Fibroblast of lung (primary cell): ENCODE results near the gene SYNJ2. TPM values are rescaled to one million over a fixed set of nuclear protein-coding genes. Genes with fewer than 3 reads are reported as not detected.

Source experiments
- DNase-seq, 2 donors: peaks; one replicate each; pipeline versions ENCODE4 v3.0.0 to v3.0.0-alpha.2; 2010; ENCODE audit warnings: low read depth in 2 of 2
- H2AFZ ChIP-seq: 2 replicates; pipeline ENCODE4 v1.5.1; 2012; ENCODE audit warnings: low read length, control low read depth, inconsistent platforms
- H3K27ac ChIP-seq: 2 replicates; pipeline ENCODE4 v1.5.1; 2011; ENCODE audit warnings: low read length, control low read depth; ENCODE audit not compliant: insufficient read depth
- H3K27me3 ChIP-seq: 2 replicates; pipeline ENCODE4 v1.5.1; 2011; ENCODE audit warnings: mild to moderate bottlenecking, low read length; ENCODE audit not compliant: control insufficient read depth, insufficient read depth
- H3K36me3 ChIP-seq: 2 replicates; pipeline ENCODE4 v1.5.1; 2011; ENCODE audit warnings: low read length; ENCODE audit not compliant: control insufficient read depth, insufficient read depth
- H3K4me1 ChIP-seq: 2 replicates; pipeline ENCODE4 v1.5.1; 2011; ENCODE audit warnings: low read length; ENCODE audit not compliant: control insufficient read depth, insufficient read depth; ENCODE audit errors: extremely low read depth
- H3K4me2 ChIP-seq: 2 replicates; pipeline ENCODE4 v1.5.1; 2011; ENCODE audit warnings: low read length, control low read depth; ENCODE audit not compliant: insufficient read depth; ENCODE audit errors: extremely low read depth
- H3K4me3 ChIP-seq, 4 experiments: fragments of 200-600 bp in 1 of 4; sonication (generic) in 1 of 4; replicated peaks in 1 of 4; 2 replicates each; pipeline ENCODE4 v1.5.1; 2011 to 2016; ENCODE audit warnings: low read length in 4 of 4, low read depth in 3 of 4, mild to moderate bottlenecking in 3 of 4, control low read depth in 2 of 4, inconsistent platforms in 1 of 4, mixed read lengths in 1 of 4; ENCODE audit not compliant: insufficient read depth in 1 of 4; ENCODE audit errors: control extremely low read depth in 1 of 4
- H3K79me2 ChIP-seq: 2 replicates; pipeline ENCODE4 v1.5.1; 2012; ENCODE audit warnings: mild to moderate bottlenecking, low read length, inconsistent platforms; ENCODE audit not compliant: control insufficient read depth, insufficient read depth
- H3K9ac ChIP-seq: 2 replicates; pipeline ENCODE4 v1.5.1; 2011; ENCODE audit warnings: mild to moderate bottlenecking, low read length, control low read depth; ENCODE audit not compliant: insufficient read depth
- H3K9me3 ChIP-seq: 2 replicates; pipeline ENCODE4 v1.5.1; 2012; ENCODE audit warnings: low read depth, low read length; ENCODE audit not compliant: control insufficient read depth, insufficient read depth
- H4K20me1 ChIP-seq: 2 replicates; pipeline ENCODE4 v1.5.1; 2011; ENCODE audit warnings: low read length; ENCODE audit not compliant: control insufficient read depth, insufficient read depth; ENCODE audit errors: extremely low read depth
- EZH2 ChIP-seq: IDR thresholded peaks from 2 replicates; pipeline ENCODE4 v1.5.1; 2012; ENCODE audit warnings: low read length, control low read depth, mild to moderate bottlenecking; ENCODE audit errors: missing control alignments
- polyA plus RNA-seq, 2 donors: library from polyadenylated mRNA; depleted of rRNA in 1 of 2; stranded (reverse) in 1 of 2; unstranded in 1 of 2; fragments of >200 nt; gene quantifications; 2 replicates each; pipeline ENCODE4 v1.2.1, GENCODE V29; 2011 to 2012; ENCODE audit warnings: missing spikeins in 1 of 2
- total RNA-seq: library from RNA; depleted of rRNA; stranded (reverse); fragments of >200 nt; gene quantifications from 2 replicates; pipeline ENCODE4 v1.2.1, GENCODE V29; 2014
- TF ChIP-seq, protein P1 (sequence below), 2 donors: IDR thresholded peaks in 1 of 2; conservative IDR thresholded peaks in 1 of 2; 1 replicate in 1 of 2; 2 replicates in 1 of 2; pipeline ENCODE4 v1.5.1; 2011 to 2012; ENCODE audit warnings: low read length in 2 of 2, control low read depth in 1 of 2, inconsistent platforms in 1 of 2, low read depth in 1 of 2, mild to moderate bottlenecking in 1 of 2

Gene SYNJ2
- total and polyA plus RNA-seq, 2 donors (not counting 1 experiment from before 2014, with no cell fraction given) = 23.5 to 57.3 TPM

DNA sequence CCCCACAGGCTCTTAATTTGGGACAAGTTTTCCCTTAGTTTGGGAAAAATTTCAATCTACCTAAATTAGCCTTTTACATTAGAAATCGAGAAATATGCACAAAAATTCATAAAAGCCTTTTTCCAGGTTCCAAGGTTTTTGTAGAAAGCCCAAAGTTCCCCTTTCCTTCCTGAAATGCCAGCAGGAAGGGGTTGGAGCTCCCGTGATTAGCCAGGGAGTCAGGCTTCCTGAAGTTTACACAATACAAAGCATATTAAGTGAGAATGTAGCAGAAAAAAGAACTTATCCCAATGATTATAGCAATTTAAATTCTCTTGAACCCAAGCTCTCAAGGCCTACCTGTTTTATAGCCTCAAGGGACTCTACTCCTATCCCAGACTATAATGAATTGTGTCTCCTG, 39.1 kb downstream of the SYNJ2 start:
- Histone ChIP-seq H3K27me3 (no peaks in the 10 kb centered on the region), H3K27ac (no peak overlapping the region), H3K4me2 (no peak overlapping the region), H3K79me2 (peaks cover 68% of the 10 kb centered on the region), H3K9ac (no peak overlapping the region), H4K20me1 (no peaks in the 10 kb centered on the region), H3K9me3 (no peaks in the 10 kb centered on the region), H3K4me1 (peaks cover 10% of the 10 kb centered on the region), H2AFZ (no peak overlapping the region), H3K36me3 (peaks cover 12% of the 10 kb centered on the region), H3K4me3 (no peak overlapping the region)
- DNase-seq = no peak
- no peak for TF ChIP-seq EZH2
- TF ChIP-seq, protein P1, sequence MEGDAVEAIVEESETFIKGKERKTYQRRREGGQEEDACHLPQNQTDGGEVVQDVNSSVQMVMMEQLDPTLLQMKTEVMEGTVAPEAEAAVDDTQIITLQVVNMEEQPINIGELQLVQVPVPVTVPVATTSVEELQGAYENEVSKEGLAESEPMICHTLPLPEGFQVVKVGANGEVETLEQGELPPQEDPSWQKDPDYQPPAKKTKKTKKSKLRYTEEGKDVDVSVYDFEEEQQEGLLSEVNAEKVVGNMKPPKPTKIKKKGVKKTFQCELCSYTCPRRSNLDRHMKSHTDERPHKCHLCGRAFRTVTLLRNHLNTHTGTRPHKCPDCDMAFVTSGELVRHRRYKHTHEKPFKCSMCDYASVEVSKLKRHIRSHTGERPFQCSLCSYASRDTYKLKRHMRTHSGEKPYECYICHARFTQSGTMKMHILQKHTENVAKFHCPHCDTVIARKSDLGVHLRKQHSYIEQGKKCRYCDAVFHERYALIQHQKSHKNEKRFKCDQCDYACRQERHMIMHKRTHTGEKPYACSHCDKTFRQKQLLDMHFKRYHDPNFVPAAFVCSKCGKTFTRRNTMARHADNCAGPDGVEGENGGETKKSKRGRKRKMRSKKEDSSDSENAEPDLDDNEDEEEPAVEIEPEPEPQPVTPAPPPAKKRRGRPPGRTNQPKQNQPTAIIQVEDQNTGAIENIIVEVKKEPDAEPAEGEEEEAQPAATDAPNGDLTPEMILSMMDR (conservative IDR thresholded peaks at IDR 0.05 in 1 of 2, IDR thresholded peaks at IDR 0.05 in 1 of 2; ENCODE audit: low read depth in 1 of 2, low read length in 2 of 2) = no peak

DNA sequence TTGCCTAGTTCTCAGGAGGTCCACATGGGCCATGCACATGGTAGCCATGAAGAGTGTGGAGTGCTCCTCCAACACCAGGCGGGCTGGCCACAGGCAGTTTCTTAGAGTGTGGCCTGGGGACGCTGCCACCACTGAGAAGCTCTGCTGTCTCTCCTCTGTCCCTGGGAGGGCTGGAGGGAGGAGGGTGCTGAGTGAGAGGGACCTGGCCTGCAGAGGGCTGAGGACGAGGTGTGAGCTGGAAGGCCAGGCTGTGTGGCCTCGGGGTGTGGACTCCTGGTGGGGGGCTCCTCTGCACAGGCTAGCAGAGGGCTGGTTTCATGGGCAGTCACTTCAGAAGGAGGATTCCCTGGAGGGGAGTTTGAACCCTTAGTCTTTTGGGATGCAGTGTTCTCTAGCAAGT, 39.7 kb downstream of the SYNJ2 start:
- Histone ChIP-seq H3K36me3 (peaks cover 12% of the 10 kb centered on the region), H3K4me2 (no peak overlapping the region), H3K79me2 (peaks cover 63% of the 10 kb centered on the region), H3K27ac (no peak overlapping the region), H4K20me1 (no peaks in the 10 kb centered on the region), H2AFZ (no peak overlapping the region), H3K4me1 (peaks cover 15% of the 10 kb centered on the region), H3K27me3 (no peaks in the 10 kb centered on the region), H3K4me3 (no peak overlapping the region), H3K9me3 (no peaks in the 10 kb centered on the region), H3K9ac (no peak overlapping the region)
- DNase-seq = no peak
- TF ChIP-seq, protein P1 (conservative IDR thresholded peaks at IDR 0.05 in 1 of 2, IDR thresholded peaks at IDR 0.05 in 1 of 2; ENCODE audit: low read depth in 1 of 2, low read length in 2 of 2) = no peak
- TF ChIP-seq EZH2 = no peak

DNA sequence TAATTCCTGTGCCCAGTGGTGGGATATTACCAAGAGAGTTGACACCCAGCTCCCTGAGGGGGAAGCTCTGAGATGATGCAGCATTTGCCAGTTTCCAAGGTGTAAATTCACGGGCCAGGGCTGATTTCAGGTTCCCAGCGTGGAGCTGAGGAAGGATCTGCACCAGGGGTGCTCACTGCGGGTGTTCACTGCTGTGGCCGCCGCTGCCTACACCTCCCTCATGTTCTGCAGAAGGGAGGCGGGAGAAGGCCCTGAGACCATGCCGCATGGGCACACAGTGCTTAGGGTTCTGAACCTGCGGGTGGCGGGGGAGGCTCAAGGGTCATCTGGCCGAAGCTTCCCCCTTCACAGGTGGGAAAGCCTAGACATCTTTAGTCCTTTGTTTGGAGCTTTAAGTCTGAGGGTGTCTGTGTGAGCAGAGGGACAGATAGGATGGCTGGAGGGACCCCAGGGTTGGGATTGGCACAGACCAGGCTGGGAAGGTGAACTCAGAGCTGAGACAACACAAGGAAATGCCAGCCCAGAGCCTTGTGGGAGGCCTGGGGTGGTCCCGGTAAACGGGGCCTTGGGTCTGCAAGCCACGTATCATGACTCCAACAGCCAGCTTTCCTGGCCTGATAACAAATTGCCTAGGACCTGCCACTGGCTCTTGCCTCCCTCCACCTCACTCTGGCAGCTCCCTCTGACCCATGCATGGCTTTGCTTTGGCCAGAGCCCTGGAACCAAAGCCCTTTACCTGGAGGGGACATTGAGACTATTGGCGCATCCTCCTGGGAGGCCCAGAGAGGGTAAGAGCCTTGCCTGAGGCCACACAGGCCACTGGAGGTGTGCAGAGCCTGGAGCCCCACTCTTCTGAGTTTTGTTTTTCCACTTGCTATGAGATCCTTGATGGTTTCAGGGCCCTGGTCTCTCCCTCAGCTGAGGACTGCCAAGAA, 40.4 kb downstream of the SYNJ2 start:
- no peak for DNase-seq
- Histone ChIP-seq H3K36me3 (peaks cover 12% of the 10 kb centered on the region), H3K4me2 (no peak overlapping the region), H3K79me2 (peaks cover 60% of the 10 kb centered on the region), H3K4me3 (no peak overlapping the region), H3K4me1 (peaks cover 19% of the 10 kb centered on the region), H2AFZ (no peak overlapping the region), H3K27me3 (no peaks in the 10 kb centered on the region), H3K9ac (no peak overlapping the region), H3K27ac (no peak overlapping the region), H4K20me1 (no peaks in the 10 kb centered on the region), H3K9me3 (no peaks in the 10 kb centered on the region)
- TF ChIP-seq EZH2 = no peak
- TF ChIP-seq, protein P1 (conservative IDR thresholded peaks at IDR 0.05 in 1 of 2, IDR thresholded peaks at IDR 0.05 in 1 of 2; ENCODE audit: low read depth in 1 of 2, low read length in 2 of 2) = no peak
